Endodermal cell (in vitro differentiated cells): ENCODE measurements around the gene NOS1AP. TPM values are rescaled to one million over a fixed set of nuclear protein-coding genes. Genes with fewer than 3 reads are reported as not detected.

Experiments
- DNase-seq: peaks from one replicate; pipeline ENCODE4 v3.0.0-alpha.2; 2017
- H3K27ac ChIP-seq: 2 replicates; pipeline ENCODE4 v1.5.1; 2013; ENCODE audit warnings: mild to moderate bottlenecking, low read depth, low read length, moderate library complexity
- H3K27me3 ChIP-seq: 2 replicates; pipeline ENCODE4 v1.6.1; 2013; ENCODE audit warnings: mild to moderate bottlenecking, low read length, moderate library complexity; ENCODE audit not compliant: insufficient read depth, control insufficient read depth, poor library complexity, severe bottlenecking
- H3K36me3 ChIP-seq: 2 replicates; pipeline ENCODE4 v1.7.0; 2013; ENCODE audit warnings: mild to moderate bottlenecking, low read length, moderate library complexity; ENCODE audit not compliant: control insufficient read depth, insufficient read depth
- H3K4me1 ChIP-seq: one replicate; pipeline ENCODE4 v1.7.0; 2013; ENCODE audit warnings: low read length; ENCODE audit not compliant: control insufficient read depth, insufficient read depth
- H3K4me3 ChIP-seq: 2 replicates; pipeline ENCODE4 v1.5.1; 2013; ENCODE audit warnings: mild to moderate bottlenecking, low read length, moderate library complexity
- H3K9ac ChIP-seq: 2 replicates; pipeline ENCODE4 v1.6.1; 2013; ENCODE audit warnings: mild to moderate bottlenecking, low read length, moderate library complexity; ENCODE audit not compliant: poor library complexity, severe bottlenecking; ENCODE audit errors: extremely low read depth
- H3K9me3 ChIP-seq: 2 replicates; pipeline ENCODE4 v1.6.1; 2013; ENCODE audit warnings: mild to moderate bottlenecking, low read length, moderate library complexity; ENCODE audit not compliant: control insufficient read depth
- H3K27ac Mint-ChIP-seq: 2 replicates; pipeline ENCODE4 v1.8.0; 2020; ENCODE audit warnings: mixed read lengths
- H3K27me3 Mint-ChIP-seq: 2 replicates; pipeline ENCODE4 v1.8.0; 2021; ENCODE audit warnings: mild to moderate bottlenecking, mixed read lengths; ENCODE audit not compliant: insufficient read depth
- H3K36me3 Mint-ChIP-seq: 2 replicates; pipeline ENCODE4 v1.8.0; 2020; ENCODE audit warnings: low read depth, mixed read lengths
- H3K4me1 Mint-ChIP-seq: 2 replicates; pipeline ENCODE4 v1.8.0; 2020; ENCODE audit warnings: mixed read lengths
- H3K4me3 Mint-ChIP-seq: 2 replicates; pipeline ENCODE4 v1.8.0; 2020; ENCODE audit warnings: mild to moderate bottlenecking, moderate library complexity, mixed read lengths
- H3K9me3 Mint-ChIP-seq: 2 replicates; pipeline ENCODE4 v1.8.0; 2020; ENCODE audit warnings: mild to moderate bottlenecking, mixed read lengths
- WGBS, 2 experiments: methylation state at CpG; one replicate each; pipeline versions ENCODE4 v1.1.5 to v1.1.7; 2013; ENCODE audit warnings: missing lambda C conversion rate in 2 of 2, mixed read lengths in 1 of 2; ENCODE audit not compliant: insufficient coverage in 1 of 2, insufficient read length in 1 of 2; 5-methylcytosine and 5-hydroxymethylcytosine counted together
- total RNA-seq, 2 donors: library from RNA; stranded (reverse); fragmentation: NEBNext Ultra II Directional in 1 of 2; extraction: Animal tissue kit (Norgen Biotek cat#: 25700) in 1 of 2; gene quantifications; 2 replicates in 1 of 2; 3 replicates in 1 of 2; pipeline ENCODE4 v1.2.1, GENCODE V29; 2021
- TF ChIP-seq, protein P1 (sequence below): fragments of 200-600 bp; sonication (generic); conservative IDR thresholded peaks from 2 replicates; pipeline ENCODE4 v1.5.0; 2021; ENCODE audit warnings: antibody characterized with exemption, mild to moderate bottlenecking

NOS1AP gene
- total RNA-seq, 2 donors from 2014 or later, result 4.8 to 5.9 TPM

DNA sequence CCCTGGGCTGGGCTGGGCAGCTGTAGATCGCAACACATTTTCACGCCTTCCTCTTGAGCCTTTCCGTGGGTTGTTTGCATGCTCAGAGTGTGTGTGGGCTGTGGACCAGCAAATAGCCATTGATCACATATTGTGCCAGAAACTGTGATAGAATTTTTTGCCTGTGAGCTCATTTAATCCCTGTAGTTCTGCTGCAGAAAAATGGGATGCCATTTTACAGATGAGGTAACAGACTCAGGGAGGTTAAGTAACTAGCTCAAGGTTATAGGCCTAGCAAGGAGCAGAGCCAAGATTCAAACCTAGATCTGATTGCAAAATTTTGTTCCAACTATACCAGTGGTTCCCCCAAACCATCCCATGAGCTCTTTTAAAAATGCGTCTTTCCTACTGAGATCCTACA lies 296.7 kb downstream of the NOS1AP start:
- H3K36me3 ChIP-seq, result no peaks in the 10 kb centered on the region
- WGBS, 2 experiments, result 70 to 71% methylated on average over 4 of the region's 4 CpGs
- H3K27ac ChIP-seq, result no peak overlapping the region
- H3K9ac ChIP-seq, result no peak overlapping the region
- H3K9me3 ChIP-seq, result no peaks in the 10 kb centered on the region
- Mint-ChIP-seq H3K4me1 (no peaks in the 10 kb centered on the region), H3K9me3 (no peaks in the 10 kb centered on the region), H3K36me3 (no peaks in the 10 kb centered on the region), H3K4me3 (no peak overlapping the region), H3K27ac (no peak overlapping the region), H3K27me3 (peaks cover 4% of the 10 kb centered on the region)
- no peak for DNase-seq
- no peaks in the 10 kb centered on the region for H3K4me1 ChIP-seq
- no peaks in the 10 kb centered on the region for H3K27me3 ChIP-seq
- H3K4me3 ChIP-seq, result no peak overlapping the region
- TF ChIP-seq, protein P1, sequence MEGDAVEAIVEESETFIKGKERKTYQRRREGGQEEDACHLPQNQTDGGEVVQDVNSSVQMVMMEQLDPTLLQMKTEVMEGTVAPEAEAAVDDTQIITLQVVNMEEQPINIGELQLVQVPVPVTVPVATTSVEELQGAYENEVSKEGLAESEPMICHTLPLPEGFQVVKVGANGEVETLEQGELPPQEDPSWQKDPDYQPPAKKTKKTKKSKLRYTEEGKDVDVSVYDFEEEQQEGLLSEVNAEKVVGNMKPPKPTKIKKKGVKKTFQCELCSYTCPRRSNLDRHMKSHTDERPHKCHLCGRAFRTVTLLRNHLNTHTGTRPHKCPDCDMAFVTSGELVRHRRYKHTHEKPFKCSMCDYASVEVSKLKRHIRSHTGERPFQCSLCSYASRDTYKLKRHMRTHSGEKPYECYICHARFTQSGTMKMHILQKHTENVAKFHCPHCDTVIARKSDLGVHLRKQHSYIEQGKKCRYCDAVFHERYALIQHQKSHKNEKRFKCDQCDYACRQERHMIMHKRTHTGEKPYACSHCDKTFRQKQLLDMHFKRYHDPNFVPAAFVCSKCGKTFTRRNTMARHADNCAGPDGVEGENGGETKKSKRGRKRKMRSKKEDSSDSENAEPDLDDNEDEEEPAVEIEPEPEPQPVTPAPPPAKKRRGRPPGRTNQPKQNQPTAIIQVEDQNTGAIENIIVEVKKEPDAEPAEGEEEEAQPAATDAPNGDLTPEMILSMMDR, result no peak

DNA sequence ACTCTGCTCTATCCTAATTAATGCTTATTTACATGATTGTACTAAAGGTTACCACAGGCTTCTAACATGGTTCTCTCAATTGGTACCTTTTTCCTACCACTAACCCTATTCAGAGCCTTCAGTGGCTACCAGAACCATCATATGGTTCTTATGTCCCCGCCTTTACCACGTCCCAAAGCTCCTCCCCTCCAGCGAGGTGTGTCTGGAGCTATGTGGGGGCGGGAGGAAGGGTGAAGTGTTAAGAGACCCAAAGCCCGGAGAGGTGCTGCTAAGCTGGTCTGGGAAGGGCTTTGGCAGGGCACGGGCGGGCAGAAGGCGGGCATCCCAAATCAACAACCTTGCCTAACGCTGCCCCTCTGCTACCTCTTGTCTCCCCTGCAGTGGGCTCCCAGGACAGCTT lies 297.2 kb downstream of the NOS1AP start:
- Histone ChIP-seq H3K27ac (no peak overlapping the region), H3K4me3 (no peak overlapping the region), H3K4me1 (no peaks in the 10 kb centered on the region), H3K36me3 (no peaks in the 10 kb centered on the region), H3K9ac (no peak overlapping the region), H3K9me3 (no peaks in the 10 kb centered on the region), H3K27me3 (peaks cover 4% of the 10 kb centered on the region)
- H3K4me3 Mint-ChIP-seq, result no peak overlapping the region
- H3K27me3 Mint-ChIP-seq, result peaks cover 7% of the 10 kb centered on the region
- TF ChIP-seq, protein P1, result no peak
- no peaks in the 10 kb centered on the region for H3K4me1 Mint-ChIP-seq
- H3K36me3 Mint-ChIP-seq, result no peaks in the 10 kb centered on the region
- no peak for DNase-seq
- H3K27ac Mint-ChIP-seq, result no peak overlapping the region
- no peaks in the 10 kb centered on the region for H3K9me3 Mint-ChIP-seq
- 95 to 100% methylated on average over 4 to 9 of the region's 9 CpGs for WGBS, 2 experiments

- Mint-ChIP-seq H3K27ac (no peak overlapping the region), H3K9me3 (no peaks in the 10 kb centered on the region), H3K27me3 (peaks cover 10% of the 10 kb centered on the region), H3K36me3 (no peaks in the 10 kb centered on the region), H3K4me1 (no peaks in the 10 kb centered on the region), H3K4me3 (no peak overlapping the region)
- WGBS, 2 experiments, result 94 to 96% methylated on average over 24 to 36 of the region's 36 CpGs
- no peak overlapping the region for H3K4me3 ChIP-seq
- no peak overlapping the region for H3K9ac ChIP-seq
- peaks cover 8% of the 10 kb centered on the region for H3K27me3 ChIP-seq
- no peaks in the 10 kb centered on the region for H3K36me3 ChIP-seq
- TF ChIP-seq, protein P1, result no peak
- H3K4me1 ChIP-seq, result no peaks in the 10 kb centered on the region
- H3K9me3 ChIP-seq, result no peaks in the 10 kb centered on the region
- DNase-seq, result no peak
- no peak overlapping the region for H3K27ac ChIP-seq
These were observed 297.6 kb downstream of the NOS1AP start for GRCh38 chr1:162367073-162367472.
